CD4-positive, alpha-beta T cell treated with Interleukin-4 for 4 hours (primary cell): ENCODE data around the gene NOS1AP.

Experiments used
- DNase-seq: peaks from one replicate; pipeline ENCODE4 v3.0.0-alpha.2; 2020

NOS1AP gene

DNA sequence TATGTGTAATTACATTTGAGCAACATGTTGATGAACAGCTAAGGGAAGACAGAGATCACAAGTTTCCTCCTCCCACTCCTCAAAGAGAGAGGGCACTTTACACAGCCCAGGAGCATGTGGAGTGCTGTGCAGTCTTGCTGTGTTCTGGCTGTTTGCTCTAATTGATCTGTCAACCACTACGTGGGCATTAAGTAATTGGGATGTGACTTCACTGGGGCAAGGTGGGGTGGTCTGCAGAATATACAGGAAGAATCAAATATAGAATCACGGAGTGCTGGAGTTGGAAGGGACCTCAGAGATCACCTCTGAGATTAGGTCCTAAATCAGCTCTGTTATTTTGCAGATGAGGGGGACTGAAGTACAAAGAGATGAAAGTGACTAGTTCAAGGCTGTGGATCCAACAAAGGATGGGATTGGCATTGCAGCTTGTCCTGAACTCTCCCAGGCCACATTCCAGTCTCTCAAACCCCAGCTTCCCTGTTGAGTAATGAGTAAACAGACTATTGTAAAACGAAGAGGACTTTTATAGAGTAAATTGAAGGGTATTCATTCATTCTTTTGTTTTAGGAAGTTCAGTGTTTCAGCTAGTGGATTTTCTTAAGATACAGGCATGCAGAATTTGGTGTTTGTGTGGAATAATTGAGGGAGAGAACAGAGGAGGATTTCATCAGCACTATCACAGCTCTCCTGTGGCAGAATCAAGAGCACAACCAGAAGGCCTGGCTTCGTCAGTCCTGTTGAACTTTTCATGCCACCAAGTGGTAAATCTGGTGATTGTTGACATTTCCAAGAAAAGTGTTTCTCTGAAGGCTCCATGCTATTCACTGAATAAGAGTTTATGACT, 22.4 kb downstream of the NOS1AP start:
- DNase-seq, result no peak

DNA sequence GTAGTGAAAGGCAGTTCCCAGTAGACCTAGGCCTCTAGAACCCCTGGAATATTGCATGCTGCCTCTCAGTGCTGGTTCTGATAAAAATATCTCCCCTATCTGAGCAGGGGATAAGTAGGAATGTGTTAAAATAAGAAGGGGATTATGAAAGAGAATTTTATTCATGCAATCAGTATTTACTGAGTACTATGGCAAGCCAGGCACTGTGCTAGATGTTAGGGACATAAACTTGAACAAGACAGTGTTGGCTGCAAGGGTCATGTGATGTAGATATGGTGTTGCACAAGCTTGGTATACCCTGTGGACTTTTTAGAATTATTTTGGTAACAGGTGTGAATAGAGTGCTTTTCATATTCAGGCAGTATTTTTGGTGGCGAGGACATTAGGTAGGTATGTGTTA, 23.6 kb downstream of the NOS1AP start:
- no peak for DNase-seq

DNA sequence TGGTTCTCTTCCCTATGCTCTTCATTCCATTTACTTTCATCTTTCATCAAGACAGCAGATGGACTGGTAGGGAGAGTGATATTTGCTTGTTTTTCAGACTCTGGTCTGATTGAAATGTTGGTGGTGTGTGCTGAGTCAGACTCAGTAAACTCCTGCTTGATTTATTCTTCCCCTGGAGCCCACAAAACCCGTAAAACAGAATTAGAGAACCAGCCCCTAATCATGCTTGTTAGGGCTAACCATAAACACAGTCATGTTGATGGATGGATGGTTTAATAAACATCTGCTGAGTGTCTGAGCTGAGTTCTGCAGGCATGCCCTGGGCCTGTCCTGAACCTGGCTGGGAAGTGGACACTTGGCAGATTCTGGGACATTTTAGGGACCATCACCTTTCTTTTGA, 24.8 kb downstream of the NOS1AP start:
- DNase-seq, result no peak

DNA sequence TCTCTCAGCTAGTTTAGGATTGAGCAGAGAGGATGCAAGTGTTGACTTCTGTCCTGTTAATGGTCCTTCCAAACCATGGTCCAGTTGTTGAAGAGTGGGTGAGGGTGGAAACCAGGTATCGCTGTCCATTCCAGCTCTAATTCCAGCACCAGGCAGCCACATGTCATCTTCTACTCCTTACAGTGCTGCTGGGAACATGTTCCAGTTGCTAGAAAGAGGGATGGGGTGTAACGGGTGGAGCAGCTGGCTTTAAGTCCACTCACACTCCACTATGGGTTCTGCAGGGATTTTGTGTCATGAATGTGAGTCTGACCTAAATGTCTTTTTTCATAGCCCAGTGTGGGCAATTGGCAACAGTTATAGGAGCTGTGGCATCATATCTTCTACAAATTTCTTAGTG, 25.2 kb downstream of the NOS1AP start:
- no peak for DNase-seq

DNA sequence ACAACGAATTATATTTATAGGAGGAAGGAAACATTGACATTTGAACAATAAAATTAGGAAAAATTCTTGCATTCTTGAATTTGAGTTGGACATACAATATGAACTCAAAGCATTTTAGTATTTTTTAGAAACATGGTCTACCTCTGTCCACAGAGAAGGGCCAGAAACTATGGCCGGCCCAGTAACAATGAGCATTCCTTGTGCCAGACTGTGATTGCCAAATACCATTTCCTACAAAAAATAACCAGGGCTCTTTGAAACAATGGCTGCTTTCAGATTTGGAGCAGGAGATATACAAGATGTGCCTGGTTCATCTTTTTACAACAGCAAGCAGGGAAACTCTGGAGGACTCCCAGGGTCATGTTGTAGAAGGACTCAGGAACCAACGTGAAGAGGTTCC, 38.4 kb downstream of the NOS1AP start:
- no peak for DNase-seq

DNA sequence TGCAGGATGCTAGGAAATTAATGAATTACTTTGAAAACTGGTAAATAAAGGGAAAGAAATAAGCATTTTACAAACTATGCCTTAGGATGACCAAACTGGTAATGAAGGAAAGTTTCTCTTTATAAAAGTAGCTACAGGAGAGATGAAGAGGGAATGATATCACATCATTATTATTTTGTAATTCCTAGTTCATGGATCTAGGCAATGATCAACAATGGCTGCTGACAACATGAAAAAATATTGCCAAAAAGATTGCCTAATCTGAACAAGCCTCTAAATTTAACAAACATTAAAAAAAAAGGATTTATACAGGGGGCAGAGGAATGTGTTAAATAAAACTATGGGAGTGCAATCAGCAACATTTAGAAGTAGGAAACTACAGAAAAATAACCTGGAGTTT, 38.9 kb downstream of the NOS1AP start:
- no peak for DNase-seq

DNA sequence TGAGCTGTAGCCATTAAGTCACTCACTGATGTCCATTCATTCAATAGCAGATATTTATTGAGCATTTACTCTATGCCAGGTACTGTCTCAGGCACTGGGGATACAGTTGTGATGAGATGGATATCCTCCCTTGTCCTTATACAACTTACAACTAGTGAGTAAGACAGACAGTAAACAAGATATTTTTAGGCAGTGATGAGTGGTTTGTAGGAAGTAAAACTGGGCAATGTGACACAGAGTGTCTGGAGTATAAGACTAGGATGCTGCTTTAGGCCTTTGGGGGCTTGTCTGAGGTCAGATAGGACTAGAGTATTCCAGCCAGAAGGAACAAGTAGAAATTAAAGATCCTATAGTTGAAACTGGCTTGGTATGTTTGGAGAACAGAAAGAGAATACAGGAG, 41.4 kb downstream of the NOS1AP start:
- DNase-seq, result no peak

DNA sequence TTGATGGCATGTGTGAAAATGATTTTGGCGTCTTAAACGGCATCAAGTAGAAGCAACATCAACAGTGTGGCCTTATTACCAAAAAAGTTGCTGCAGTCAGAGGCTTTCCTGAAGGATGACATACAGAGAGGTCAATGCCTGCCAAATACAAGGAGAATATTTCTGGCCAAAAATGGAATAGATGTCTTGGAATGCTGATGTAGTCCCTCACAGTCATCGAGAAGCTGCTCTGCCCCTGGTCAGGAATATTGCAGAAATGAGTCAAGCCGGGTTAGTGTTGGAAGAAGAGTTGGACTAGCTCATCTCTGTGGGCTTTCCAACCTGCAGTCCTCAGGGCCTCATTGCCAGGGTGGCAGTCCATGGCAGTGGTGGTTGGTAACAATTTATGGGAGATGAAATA, 42.1 kb downstream of the NOS1AP start:
- DNase-seq, result no peak

DNA sequence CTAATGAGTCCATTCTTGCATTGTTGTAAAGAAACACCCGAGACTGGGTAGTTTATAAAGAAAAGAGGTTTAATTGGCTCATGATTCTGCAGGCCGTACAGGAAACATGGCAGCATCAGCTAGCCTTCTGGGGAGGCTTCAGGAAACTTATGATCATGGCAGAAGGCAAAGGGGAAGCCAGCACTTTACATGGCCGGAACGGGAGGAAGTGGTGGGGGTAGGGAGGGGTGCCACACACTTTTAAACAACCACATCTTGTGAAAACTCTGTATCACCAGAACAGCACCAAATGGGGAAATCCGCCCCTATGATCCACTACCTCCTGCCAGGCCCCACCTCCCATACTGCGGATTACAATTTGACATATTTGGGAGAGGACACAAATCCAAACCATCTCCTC, 43.9 kb downstream of the NOS1AP start:
- no peak for DNase-seq

DNA sequence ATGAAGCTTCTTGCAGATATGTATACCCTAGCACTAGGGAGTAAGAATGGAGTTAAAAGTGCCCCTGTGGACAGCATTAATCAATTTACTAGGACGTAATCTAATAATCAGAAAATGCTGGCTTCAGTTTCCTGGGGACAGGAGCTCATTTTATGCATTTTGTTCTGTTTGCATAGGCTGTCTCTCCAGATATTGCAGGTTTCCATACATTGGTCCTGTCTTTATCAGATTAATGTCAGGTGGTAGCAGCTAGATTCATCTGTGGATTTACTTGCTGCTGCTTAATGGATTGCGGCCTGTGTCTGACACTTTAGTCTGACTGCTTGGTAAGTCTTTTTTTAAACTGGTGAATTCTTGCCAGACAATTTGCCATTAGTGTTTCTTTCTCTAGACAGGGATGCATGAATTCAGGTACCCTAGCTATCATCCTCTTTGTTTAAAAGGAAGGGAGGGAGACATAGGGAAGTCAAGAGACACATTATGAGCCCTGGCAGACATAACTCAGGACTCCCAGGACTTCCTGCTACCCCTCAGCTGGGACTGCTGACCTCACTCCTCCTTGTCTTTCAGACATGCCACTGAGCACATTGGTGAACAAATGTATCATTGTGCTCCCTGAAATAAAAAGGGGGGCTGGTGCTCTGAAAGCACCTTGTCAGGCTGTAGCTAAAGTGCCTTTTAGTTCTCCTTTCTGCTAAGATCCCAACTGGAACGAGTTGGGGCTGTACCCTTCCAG, 47.7 kb downstream of the NOS1AP start:
- DNase-seq, result no peak

DNA sequence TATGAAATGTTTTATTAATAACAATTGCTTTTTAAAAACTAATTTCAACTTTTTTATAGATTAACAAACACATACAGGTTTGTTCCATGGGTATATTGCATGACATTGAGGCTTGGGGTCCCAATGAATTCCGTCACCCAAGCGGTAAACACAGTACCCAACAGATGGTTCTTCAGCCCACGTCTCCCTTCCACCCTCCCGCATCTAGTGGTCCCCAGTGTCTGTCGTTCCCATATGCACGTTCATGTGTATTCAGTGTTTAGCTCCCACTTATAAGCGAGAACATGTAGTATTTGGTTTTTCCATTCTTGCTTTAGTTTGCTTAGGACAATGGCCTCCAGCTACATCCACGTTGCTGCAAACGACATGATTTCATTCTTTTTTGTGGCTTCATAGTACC, 48.6 kb downstream of the NOS1AP start:
- DNase-seq, result no peak

DNA sequence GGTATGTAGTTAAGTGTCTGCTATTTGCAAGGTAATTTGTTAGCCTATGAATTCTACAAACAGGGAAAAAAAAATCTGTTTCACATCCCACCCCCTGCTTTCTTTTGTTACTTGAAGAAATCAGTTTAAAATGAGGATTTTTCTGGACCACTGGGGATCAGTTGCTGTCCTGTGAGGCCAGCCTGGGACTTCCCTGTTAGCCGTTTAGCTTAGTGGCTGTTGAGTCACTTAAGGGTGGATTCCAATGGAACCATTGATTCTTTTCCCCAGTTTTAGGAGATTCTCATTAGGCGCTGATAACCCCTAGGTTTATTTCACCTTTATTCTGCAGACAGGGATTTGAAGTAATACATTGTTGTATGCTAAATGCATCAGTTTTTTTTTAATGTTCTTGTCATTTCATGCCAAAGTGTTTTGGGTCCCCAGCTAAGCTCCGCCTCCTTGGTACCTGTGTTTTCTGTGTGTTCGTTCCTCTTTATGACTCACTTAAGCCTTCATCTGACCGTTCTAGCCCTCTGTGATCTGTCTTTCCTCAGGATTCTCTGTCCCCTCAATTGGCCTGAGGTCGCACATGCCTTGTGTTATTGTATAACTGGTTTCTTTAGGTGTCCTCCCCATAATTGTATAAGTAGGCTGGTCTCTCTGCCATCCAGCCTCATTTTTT, 59.3 kb downstream of the NOS1AP start:
- DNase-seq, result no peak

DNA sequence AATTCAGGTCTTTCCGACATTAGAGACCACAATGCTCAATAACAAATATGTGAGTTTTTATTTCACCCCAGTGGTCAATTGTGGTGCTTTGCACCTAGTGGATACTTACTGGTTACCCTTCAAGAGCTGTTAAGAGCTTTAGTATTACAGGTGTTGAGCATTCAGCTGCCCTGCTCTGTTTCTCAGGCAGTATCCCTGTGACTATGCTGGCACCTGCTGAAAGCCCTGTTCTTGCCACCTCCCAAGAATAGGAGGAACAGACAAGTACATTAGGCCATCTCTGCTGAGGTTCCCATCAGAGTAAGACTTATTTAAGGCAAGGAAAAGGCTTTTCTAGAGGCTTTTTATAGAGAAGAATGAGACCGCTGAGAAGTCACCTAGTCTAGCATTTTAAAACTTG, 60.8 kb downstream of the NOS1AP start:
- DNase-seq, result no peak

DNA sequence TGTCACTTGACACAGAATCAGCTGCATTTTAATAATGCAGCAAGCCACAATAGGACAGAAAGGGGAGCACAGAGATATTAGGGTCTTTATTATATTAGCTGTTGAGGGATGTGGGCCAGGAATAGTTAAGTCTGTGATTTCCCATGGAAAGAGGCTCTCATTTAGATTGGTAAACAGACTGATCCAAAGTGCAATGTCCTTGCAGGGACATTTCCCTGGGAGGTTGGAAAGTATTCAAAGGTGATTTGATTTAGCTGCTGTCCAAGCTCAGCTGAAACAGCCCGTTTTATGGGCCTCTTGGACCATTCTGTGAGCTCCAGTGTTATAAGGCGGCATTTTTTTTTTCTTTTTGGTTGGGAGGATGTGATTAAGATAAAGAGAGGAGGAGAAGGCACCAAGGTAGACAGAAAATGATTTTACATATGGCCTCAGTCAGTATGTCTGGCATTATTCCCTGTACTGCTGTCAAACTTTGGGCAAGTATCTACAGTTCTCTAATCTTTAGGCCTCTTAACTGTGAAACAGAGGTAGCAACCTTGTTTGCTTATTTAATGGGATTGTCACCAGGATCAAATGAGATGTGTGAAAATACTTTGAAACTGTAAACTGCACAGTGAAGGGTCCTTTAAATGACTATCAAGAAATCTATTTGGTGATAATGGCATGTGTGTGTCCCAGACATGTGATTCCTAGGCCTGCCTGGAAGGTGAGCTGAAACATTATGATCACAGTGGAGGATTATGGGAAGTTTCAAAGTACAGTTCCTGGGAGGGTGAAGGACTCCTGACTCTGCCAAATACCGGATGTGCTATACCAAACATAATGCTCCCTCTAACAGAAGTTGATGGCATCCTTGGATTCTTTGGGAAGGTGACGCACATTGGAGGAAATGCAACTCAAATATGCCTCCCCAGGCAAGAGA, 62.2 kb downstream of the NOS1AP start:
- no peak for DNase-seq

DNA sequence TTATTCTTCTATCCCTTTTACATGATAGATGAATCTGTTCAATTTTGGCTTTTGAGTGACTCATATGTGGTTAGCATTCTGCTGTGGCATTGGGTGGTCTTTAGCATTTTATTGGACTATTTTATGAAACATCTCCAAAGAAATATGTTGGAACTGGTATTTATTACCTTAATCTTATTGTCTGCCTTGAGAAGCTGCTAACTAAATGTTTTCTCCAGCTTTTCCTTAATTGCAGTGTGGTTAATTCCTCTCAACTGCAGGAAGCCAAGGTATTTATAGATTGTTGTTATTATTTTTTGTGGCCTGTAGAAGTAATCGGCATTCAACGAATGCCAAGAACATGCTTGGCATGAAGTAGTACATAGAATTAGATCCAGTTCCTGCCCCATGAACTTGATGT, 64.1 kb downstream of the NOS1AP start:
- no peak for DNase-seq

DNA sequence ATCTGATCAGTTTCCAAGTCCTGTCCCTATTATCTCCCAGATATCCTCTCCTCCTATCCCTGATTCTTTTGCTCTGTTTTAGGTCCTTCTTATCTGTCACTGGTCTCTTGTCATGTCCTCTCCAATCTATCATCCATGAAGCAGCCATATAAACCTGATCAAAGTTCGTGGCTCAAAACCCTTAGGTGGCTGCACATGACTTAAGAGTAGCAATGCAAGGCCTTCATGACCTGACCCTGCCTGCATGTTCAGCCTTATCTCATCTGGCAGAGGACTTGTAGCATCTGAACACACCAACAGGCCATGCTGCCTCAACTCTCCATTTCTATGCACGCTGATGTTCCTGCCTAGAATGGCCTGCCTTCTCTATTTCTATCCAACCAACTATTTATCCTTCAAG, 65.2 kb downstream of the NOS1AP start:
- DNase-seq, result no peak

DNA sequence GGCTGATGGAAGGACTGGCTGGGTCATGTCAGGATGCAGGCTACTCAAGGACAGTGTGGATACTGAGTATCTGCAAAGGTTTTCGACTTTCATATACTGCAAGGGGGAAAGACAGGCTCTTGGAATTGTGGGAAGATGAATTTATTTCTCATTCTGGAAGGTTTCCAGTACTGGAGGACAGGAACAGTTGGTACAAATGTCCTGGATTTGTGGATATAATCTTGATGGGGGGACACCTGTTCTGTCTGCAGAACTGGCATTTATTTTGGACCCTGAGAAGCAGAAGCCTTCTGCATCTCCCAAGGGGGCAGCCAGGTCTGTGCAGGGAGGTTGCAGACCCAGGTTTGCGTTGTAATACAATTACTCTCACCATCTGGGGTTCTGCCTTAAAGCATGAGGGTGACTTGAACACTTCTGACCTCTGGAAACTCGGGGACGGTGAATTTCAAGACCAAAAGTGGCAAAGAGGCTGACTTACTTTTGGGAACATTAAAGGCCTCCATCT, 65.8 kb downstream of the NOS1AP start:
- DNase-seq, result no peak

DNA sequence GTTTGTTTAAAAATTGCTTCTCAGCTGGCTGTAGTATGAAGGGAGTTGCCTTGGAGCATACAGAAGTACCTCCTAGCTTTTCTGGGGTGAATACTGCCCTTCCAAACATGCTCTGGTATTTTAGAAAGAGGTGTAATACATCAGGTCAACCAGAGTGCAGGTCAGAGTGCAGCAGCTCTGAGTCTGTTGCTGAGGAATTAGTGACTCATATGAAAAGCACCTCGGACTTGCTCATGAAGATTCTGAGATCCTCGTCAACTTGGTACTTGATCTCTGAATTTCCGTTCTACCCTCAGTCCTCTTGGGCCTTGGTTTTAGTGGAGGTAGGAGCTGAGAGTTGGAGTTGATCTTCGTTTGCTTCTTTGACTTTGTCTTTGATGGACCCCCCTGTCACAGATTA, 67.3 kb downstream of the NOS1AP start:
- no peak for DNase-seq

DNA sequence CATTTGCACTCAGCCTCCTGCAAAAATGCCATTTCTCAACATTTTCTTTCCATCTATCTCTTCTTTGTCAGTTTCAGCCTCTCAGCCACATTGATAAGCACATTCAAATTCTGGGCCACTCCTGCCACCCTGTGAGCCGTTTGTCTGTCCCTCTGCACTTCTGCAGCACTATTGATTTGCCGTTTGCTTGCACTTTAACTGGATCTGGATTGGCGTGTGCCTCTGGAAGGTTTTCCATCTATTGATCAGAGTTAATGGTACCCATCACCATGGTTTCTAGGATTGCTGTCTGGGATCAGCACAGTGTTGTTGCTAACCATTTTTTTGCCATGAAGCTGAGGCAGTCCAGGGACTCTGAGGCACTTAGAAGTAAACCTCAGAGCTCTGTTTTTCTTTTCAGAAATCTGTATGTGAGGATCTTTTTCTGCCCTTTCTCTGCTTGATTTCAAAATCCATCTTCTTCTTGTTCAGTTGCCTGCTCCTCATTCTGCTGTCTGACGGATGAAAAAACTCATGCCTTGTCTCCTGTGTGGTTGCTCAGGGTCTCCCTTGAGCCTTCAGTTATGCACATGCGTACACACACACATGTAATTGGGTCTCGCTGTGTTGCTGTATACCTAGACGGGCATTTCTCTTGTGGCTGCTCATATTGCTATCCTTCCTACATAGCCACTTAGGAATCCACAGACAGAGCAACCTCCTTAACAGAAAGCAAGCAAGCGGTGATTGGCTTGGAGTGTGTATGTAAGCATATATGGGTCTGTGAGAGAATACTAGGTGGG, 67.9 kb downstream of the NOS1AP start:
- DNase-seq, result no peak

DNA sequence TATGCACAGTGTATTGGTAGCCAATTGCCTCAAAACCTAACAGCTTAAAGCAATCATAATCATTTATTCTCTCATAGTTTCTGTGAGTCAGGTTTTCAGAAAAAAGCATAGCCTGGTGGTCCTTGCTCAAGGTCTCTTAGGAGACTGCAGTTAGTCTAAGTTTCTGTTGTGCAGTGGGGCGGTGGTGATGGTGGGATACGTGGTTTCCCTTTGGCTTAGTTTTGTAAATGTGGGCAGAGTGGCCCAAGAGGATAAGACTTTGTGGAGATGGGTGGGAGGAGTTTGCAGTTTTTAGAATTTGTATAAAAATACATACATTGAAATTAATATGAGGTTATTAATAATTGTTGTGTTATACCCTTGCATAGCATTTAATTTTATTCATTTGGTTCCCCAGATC, 68.6 kb downstream of the NOS1AP start:
- no peak for DNase-seq

DNA sequence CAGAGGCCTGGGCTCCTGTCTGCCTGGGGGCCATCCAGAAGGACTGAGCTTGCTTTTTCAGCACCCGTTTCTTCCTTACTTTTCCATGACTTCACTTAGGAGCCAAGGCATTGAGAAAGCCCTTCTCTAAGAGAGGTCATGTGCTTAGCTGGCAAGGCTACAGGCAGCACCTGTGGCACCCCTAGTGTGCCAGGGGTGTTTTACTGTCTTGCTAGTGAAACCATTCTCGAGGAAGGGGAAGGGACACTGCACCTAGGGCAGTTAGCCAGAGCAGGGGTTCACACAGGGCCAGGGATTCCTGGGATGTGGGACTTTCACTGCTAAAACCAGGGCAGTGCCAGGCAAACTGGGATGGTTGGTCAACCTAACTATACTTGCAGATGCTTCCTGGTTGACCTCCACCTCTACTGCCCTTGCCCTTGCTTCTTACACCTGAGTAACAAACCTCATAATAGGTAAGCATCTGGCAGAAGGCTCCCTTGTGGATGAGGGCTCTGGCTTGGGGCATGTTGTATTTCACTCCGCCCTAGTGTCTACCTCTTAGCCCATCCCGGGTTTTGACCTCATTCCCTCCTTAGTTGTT, 69.2 kb downstream of the NOS1AP start:
- DNase-seq, result no peak

DNA sequence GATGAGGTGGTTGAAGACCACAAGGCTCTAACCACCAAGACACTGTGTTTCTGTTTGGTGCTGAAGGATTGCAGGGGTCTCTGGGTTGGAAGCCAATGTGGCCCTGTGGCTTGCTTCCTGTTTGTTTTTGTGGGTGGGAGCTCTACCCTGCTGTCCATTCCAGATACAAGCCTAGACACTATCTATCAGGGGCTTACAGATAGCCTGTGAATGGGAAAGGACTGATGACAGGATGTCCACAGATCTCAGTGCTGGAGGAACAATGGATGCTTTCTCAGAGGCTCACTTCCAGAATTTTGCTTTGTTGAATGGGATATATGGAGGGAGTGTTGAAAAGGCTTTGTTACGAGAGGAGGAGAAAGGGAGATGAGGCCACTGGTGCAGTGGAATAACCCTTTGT, 69.7 kb downstream of the NOS1AP start:
- no peak for DNase-seq
